HG02970 (cell line): ENCODE data around the gene POLDIP3.
"Not testable (repeated sequence)": the region's sequence is repeated elsewhere in the genome, so short reads cannot be mapped to it uniquely, and the experiment has no call there.

Source experiments
- ATAC-seq: cut with Tn5 transposase; IDR thresholded peaks from one replicate; pipeline ENCODE4 v1.9.1; 2021; ENCODE audit warnings: mild to moderate bottlenecking, moderate library complexity, moderate number of reproducible peaks; ENCODE audit not compliant: unreplicated experiment, low FRiP score

The POLDIP3 gene

DNA sequence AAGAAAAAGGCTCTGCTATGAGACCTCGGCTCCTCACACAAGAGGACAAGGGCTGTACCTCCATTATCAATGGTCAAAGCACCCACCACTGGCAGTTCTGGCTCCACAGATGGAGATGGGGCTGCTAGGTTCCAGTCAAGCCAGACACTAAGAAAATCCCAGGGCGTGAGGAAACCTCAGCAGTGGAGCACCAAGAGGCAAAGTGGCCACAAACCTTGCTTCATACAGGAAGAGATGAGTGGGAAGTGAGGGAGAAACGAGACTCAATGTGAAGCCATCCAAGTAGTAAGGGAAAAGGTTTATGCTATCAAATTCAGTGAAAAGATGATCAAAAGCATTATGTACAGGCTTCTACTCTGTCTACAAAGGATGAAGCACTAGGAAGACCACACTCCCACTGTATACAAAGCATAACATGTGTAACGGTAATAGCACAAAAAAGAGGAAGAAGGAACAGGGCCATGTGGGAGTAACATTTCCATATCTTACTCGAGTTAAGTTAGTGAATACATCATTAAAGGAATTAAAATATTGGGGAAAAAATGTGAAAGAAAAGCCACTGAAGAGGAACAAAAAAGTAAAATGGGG lies 27.0 kb downstream of the POLDIP3 start:
- ATAC-seq = no peak

DNA sequence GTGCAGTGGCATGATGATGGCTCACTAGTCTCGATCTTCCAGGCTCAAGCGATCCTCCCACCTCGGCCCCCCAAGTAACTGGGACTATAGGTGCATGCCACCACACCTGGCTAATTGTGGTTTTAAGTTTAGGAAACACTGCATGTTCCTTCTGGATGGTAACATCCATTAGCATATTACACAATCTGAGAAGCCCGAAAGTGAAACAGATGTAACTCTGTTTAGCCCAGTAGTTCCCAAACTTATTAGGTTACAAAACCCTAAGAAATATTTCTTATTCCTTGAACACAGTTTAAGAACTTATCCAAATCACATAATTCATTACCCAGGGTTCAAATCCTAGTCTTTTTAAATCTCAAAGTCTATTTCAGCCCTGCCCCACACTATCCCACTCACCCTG lies 28.3 kb downstream of the POLDIP3 start:
- ATAC-seq = no peak

DNA sequence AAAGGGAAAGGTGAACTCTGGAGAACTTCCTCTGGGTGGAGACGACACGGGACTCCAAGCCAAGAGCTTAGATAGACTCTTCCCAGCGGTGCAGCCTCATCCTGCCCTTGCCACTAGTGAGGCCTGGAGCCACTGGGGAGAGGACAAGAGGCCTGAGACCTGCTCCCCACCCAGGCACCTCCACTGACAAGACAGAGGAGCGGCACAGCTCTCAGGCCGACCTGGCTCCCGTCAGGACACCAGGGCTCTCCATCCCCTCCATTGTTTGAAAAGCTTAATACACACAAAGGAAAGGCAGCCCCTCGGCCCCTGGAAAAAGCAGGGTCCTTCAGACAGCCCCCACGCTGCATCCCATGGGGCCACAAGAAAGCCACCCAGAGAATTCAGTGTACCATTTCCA lies 29.6 kb downstream of the POLDIP3 start:
- no peak for ATAC-seq

DNA sequence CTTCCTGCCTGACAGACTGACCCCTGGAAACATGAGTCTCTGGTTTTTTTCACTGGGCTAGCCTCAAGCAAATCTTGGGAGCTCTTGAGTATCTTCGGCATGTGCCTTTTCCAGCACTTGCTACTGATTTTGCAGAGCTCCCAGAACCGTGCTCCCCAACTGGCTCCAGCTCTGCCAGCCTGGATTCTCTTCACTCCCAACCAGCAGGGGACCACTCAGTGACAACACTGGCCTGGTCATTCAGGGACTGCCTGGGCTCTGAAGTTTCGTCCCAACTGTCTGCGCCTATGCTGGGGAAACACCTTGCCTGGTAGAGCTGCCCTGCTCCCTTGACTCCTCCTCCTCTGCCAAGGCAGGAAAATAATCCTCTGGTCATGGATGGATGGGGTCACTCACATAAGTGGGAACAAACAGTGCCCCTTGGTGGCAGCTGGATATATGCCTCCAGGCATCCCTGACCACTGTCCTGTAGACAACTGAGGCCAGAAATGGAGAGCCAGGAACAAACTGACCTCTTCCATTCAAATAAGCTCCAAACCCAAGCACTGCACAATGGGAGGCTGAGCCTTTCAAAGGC lies 30.2 kb downstream of the POLDIP3 start:
- ATAC-seq = no peak

DNA sequence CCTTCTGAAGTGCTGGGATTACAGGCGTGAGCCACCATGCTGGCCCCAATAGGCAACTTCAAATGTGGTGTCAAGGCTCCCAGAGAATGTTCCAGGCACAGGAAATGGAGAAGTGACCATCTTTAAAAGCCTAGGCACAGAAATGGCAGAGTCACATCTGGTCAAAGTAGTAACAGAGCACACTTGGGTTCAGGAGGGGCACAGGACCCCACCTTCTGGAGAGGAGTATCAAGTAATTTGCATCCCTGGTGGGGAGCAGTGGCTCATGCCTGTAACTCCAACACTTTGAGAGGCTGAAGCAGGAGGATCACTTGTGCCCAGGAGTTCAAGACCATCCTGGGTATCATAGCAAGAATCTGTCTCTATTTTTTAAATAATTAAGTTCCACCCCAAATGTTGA lies 31.7 kb downstream of the POLDIP3 start:
- ATAC-seq = no peak

DNA sequence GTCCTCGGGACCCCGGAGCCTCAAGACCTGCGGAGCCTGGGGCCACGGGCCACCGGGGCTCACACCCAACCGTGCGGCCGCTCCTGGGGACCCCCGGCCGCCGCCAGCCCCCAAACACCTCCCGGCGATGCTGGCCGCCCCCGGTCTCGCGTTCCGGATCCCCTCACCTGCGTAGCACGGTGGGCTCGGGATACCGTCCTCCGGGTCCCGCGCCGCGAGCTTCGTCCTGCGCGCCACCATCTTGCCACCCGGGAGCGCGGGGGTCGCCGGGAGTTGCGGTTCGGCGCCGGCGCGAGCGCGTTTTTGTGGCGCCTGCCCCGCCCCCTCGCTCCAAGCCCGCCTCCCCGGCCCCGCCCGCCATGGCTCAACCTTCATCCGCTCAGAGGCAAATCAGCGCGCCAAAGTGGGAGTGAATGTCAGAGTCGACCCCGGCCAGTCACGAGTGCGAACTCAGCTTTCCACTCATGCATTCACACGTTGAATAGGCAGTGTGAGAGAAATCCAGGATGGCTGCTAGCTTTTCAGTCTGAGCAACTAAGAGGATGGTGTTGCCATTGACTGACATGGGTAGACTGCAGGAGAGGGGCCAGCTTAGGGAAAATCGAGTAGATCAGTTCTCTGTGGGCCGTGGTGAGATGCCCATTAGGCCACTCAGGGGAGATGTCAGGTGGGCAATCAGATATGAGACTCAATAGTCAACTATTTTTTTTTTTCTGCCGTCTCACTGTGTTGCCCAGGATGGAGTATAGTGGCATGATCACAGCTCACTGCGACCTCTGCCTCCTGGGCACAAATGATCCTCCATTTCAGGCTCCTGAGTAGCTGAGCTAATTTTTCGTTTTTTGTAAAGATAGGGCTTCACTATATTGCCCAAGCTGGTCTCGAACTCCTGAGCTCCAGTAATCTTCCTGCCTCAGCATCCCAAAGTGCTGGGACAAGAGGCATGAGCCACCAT lies 32.6 kb downstream of the POLDIP3 start:
- ATAC-seq = peak; percentile 71

DNA sequence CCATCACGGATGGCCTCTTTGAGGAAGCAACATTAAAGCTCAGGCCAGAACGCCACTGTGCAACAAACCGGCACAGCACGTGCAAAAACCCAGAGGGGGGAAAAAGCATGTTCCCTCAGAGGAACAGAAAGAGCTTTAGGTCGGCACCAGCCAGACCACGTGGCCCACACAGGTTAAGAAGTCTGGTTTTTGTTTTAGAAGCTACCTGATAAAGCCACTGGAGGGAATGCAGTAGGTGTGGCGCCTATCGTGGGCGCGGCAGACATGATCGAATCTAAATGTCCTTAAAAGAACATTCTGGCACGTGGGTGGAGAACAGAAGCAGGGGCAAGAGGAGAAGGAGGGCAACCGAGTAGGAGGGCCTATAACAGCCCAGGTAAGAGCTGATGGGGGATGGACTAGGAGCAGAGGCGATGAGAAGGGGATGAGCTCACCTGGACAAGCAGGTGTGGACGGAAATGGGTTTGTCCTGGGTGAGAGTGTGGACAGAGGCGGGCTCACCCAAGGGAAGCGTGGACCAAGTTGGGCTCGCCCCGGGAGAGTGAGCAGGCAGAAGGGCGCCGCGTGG lies 33.4 kb downstream of the POLDIP3 start:
- ATAC-seq = not testable (repeated sequence)

DNA sequence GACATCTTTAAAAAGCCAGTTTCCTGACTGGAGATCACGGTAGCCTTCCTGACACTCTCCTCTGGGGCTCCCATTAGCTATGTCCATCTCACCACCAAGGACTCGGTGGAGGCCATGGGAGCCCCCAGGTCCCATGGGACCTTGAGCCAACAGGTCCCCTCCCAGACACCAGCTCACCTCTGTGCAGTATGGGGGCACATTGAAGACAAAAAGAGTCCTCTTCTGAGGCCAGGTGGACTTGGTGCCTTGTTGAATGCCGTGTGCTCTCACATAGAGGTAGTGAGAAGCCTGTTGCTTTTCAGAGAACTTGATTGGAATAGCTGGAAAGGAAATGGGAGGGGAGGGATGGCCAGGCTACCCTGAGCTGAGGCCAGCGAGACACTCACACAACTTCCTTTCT lies 34.6 kb downstream of the POLDIP3 start:
- not testable (repeated sequence) for ATAC-seq

DNA sequence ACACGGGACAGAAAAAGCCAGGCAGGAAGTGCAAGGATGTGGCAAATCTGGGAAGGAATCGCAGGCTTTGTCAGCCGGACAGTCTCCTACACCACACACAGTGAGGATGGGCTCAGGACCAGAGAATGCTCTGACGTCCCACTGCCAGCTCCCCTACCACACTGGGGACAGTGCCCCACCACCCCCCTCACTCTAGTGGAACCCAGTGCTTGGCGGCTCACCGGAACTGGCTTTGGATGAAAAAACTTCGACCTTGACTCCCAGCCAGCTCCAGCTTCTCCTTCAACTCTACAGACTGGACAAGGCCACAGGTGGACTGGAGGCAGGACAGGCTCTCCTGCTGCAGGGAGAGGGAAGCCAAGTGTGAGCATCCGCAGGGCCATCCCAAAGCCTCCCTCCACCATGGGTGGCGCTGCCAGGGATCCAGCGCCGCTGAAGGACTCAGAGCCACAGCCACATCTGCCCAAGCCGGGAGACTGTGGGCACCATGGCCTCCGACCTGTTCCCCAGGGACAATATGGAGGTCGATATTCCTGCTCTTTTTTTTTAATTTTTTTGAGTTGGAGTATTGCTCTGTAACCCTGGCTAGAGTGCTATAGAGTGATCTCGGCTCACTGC lies 37.0 kb downstream of the POLDIP3 start:
- ATAC-seq = no peak

DNA sequence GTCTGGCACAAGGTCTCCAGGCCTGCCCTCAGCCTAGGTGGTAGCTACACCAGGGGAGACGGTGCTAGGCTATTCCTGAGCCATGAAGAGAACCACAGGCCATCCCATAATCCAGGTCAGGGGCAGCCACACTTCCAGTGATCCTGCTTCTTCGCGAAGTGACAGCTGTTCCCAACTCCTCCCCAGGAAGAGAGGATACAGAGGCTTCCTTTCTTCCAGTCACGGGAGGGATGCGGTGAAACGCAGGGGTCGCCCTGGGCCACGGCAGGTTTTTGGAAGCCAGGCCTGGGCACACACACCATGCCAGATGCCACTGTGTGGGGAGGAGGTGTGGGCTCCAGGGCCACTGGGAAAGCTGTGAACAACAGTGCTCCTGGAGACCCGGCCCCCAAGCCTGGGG lies 37.5 kb downstream of the POLDIP3 start:
- not testable (repeated sequence) for ATAC-seq

DNA sequence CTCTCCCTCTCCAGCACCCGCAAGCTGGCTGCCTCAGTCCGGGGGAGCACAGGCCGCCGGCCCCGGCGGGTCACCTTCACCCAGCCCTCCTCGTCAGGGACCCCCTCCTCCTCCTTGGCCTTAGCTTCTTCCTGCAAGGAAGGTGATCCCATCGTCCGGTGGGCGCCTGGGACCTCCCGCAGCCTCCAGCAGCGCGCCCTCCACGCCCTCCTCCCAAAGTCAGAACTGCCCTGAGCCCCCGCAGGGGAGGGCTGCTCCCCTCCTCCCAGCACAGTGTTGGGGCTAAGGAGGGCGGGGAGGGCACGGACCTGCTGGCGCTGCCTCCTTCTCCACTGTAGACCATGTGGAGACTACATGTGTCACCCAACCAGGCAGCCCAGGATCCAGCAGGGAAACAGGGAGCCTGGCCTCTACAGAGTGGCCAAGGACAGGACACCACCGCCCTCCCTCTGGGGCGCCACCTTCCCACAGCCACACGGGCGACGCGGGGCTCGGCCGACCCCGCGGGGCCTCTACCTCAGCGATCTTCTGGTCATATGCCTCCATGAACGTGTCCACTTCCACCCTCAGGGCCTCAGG lies 38.6 kb downstream of the POLDIP3 start:
- not testable (repeated sequence) for ATAC-seq

DNA sequence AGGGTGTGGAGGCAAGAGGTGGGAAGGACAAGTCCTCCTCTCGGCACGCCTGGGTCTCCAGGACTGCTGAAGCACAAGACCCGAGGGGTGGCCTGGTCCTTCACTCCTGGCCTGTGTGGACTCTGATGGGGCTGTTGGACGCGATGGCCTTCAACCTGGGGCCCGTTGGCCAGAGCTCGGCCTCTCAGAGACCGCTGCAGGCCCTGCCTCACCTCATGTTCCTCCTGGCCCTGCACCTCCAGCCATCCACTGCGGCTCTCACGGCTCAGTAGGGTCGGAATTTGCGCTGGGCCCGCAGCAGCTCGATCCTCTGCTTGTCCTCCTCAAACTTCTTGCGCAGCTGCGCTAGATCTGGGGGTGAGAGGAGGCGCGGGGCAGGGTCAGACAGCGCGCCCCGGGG lies 40.2 kb downstream of the POLDIP3 start:
- not testable (repeated sequence) for ATAC-seq

DNA sequence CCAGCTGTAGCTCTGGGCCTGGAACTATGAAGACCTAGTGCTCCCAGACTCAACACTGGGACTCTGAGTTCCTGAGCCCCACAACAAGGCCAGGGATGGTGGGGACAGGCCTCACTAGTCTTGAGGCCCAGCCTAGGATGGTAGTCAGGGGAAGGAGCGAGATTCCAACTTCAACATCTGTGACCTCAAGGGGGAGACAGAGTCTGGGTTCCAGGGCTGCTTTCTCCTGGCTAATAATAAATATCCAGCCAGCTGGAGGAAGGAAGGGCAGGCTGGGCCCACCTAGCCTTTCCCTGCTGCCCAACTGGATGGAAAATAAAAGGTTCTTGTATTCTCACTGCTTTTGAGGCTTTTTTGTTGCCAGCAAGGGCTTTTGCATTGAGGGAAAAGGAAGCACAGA lies 40.6 kb downstream of the POLDIP3 start:
- ATAC-seq = not testable (repeated sequence)

DNA sequence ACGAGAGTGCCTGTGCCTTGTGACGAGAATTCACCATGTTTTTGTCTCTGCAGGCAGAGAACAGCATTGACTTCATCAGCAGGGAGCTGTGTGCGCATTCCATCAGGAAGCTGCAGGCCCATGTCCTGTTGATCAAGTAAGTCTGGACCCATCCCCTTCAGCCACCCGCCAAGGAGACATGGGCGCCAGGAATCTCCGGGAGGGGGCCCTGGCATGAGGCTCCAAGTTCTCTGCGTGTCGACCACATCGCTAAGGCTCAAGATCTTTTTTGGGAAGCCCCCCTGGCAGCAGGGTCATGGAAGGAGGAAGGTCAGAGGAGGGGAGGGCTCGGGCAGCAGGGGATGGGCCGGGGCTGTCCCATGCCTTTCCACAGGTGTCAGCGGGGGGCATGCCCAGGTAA lies 43.6 kb downstream of the POLDIP3 start:
- ATAC-seq = not testable (repeated sequence)

DNA sequence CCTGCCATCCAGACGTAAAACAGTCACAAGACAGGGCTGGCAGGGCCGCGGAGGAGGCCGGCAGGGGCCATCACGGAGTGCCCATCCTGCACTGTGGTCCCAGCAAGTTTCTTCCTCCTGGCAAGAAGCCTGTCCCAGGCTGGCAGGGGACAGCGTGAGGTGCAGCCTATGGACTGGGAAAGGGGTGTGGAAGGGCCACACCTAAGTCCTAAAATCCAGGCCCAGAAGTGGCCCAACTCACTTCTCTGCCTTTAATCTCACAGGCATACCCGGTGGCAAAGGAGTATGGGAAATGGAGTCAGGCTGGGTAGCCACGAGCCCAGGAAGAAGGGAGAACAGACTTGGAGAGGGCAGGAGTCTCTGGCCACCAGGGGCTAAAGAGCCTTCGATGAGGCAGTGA lies 44.1 kb downstream of the POLDIP3 start:
- ATAC-seq = not testable (repeated sequence)

DNA sequence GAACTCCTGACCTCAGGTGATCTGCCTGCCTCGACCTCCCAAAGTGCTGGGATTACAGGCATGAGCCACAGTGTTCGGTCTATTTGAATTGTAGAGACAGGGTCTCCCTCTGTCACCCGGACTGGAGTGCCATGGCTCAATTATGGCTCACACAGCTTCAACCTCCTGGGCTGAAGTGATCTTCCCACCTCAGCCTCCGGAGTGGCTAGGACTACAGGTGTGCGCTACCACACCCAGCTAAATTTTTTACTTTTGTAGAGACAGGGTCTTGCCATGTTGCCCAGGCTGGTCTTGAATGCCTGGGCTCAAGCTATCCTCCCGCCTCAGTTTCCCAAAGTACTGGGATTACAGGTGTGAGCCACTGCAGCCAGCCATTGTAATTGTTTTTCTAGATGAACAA lies 46.7 kb downstream of the POLDIP3 start:
- ATAC-seq = not testable (repeated sequence)

DNA sequence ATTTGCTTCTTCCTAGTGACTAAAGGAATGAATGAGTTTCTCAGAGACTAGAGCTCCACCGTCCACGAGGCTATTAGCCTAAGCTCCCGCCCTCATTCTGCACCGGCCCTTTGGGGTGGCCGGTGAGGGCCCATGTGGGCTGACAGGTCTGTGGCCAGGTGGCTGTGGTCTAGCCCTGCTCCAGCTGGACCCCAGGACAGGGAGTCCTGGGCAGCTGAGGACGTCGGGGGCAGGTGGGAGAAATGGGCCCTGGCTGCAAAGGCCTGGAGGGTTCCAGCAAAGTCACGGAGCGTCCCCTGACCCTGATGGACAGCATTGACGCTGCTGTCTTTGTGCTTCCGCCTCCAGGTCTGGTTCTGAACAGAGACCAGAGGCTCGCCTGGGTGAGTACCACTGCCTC lies 48.7 kb downstream of the POLDIP3 start:
- no peak for ATAC-seq

DNA sequence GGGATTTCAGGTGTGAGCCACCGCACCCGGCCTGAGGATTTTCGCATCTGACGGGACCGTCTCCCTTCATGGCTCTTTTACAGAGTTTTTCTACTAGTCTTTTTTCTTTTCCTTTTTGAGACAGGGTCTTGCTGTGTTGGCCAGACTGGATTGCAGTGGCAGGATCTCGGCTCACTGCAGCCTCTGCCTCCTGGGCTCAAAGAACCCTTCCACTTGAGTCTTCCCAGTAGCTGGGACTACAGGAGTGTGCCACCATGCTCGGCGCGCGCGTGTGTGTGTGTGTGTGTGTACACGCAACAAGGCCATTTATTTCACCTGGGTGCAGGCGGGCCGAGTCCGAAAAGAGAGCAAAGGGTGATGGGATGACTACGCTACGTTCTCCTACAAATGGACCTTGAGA lies 50.0 kb downstream of the POLDIP3 start:
- no peak for ATAC-seq

DNA sequence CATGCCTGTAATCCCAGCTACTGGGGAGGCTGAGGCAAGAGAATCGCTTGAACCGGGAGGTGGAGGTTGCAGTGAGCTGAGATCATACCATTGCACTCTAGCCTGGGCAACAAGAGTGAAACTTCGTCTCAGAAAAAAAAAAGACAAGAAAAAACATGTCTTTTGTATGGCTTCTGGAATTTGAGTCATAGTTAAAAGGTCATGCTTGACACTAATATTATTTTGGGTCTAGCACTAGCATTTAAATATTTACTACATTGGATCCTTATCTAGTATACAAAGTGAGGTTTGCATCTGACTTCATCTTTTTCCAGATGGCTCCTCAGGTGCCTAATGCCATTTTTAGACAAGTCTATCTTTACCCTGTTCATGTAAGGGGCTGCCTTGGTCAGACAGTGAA lies 50.7 kb downstream of the POLDIP3 start:
- ATAC-seq = not testable (repeated sequence)

DNA sequence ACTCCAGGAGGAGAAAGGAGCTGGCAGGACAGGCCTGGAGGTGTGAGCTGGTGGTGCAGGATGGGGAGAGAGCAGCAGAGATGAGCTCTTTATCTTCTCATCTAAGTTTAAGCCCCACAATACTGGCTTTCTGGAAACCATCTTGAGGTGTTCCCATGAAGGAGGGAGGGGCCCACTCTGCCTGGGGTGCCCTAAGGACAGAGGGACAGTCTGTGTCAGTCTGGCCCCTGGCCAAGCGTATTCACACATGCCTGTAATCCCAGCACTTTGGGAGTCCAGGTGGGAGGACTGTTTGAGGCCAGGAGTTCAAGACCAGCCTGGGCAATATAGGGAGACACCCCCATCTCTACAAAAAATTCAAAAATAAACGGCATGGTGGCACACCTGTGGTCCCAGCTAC lies 52.0 kb downstream of the POLDIP3 start:
- ATAC-seq = no peak
